Uterus (tissue), 2 donors: ENCODE data around the gene SPIRE1.

Experiments
- CTCF ChIP-seq, 4 experiments: fragments of 200-600 bp in 2 of 4; fragments of 450-650 bp in 2 of 4; sonication (generic) in 2 of 4; IDR thresholded peaks; one replicate each; pipeline ENCODE4 v1.5.1; 2016 to 2019; ENCODE audit warnings: antibody characterized with exemption in 4 of 4, mild to moderate bottlenecking in 2 of 4, moderate library complexity in 1 of 4
- POLR2A ChIP-seq, 2 donors: fragments of 450-650 bp; IDR thresholded peaks; one replicate each; pipeline ENCODE4 v1.6.1; 2016; ENCODE audit warnings: antibody characterized with exemption in 2 of 2, mild to moderate bottlenecking in 1 of 2, moderate library complexity in 1 of 2

GRCh38 chr18:12460874-12461273, 197.0 kb downstream of the SPIRE1 start:
- no peak for TF ChIP-seq CTCF (IDR thresholded peaks at IDR 0.05)
- no peak for TF ChIP-seq POLR2A (IDR thresholded peaks at IDR 0.05)
